D721Med (cell line): ENCODE results near the gene TBPL2.

Source experiments
- DNase-seq: peaks from one replicate; pipeline ENCODE4 v3.0.0; 2011; ENCODE audit warnings: low spot score; ENCODE audit not compliant: insufficient read length
- FAIRE-seq: peaks from 2 replicates; lab custom pipeline; 2011; peaks lifted over from hg19 to GRCh38; lab: Jason Lieb, UNC
- CTCF ChIP-seq: IDR thresholded peaks from 2 replicates; pipeline ENCODE4 v1.5.1; 2012; ENCODE audit warnings: mild to moderate bottlenecking, control low read depth; ENCODE audit not compliant: insufficient read depth; ENCODE audit errors: missing control alignments

Gene TBPL2

GRCh38 chr14:55410876-55411275, 29.5 kb downstream of the TBPL2 start:
- FAIRE-seq, result no peak
- no peak for DNase-seq
- no peak for TF ChIP-seq CTCF

- DNase-seq (no peak), FAIRE-seq (no peak)
- no peak for TF ChIP-seq CTCF
These were observed 36.1 kb downstream of the TBPL2 start for GRCh38 chr14:55404173-55404854.

GRCh38 chr14:55401751-55402150, 38.7 kb downstream of the TBPL2 start:
- TF ChIP-seq CTCF, result no peak
- no peak for FAIRE-seq
- DNase-seq, result no peak

GRCh38 chr14:55399852-55400251, 40.6 kb downstream of the TBPL2 start:
- TF ChIP-seq CTCF, result no peak
- no peak for FAIRE-seq
- no peak for DNase-seq

GRCh38 chr14:55399183-55399582, 41.2 kb downstream of the TBPL2 start:
- DNase-seq (no peak), FAIRE-seq (no peak)
- no peak for TF ChIP-seq CTCF

GRCh38 chr14:55398679-55399078, 41.7 kb downstream of the TBPL2 start:
- DNase-seq (no peak), FAIRE-seq (no peak)
- no peak for TF ChIP-seq CTCF

GRCh38 chr14:55389330-55389729, 51.1 kb downstream of the TBPL2 start:
- TF ChIP-seq CTCF, result no peak
- FAIRE-seq (no peak), DNase-seq (no peak)
